Neural cell (in vitro differentiated cells): Measurements from ENCODE around the gene SLC6A3. TPM values are rescaled to one million over a fixed set of nuclear protein-coding genes. Genes with fewer than 3 reads are reported as not detected.

Experiments
- H2AFZ ChIP-seq: fragments of 200-600, 300-800 bp; sonication (generic), shearing (Covaris generic); 2 replicates; pipeline ENCODE4 v1.6.0; 2014; ENCODE audit warnings: low read depth, mild to moderate bottlenecking, antibody characterized with exemption, low read length, moderate library complexity
- H3F3A ChIP-seq: fragments of 200-600 bp; shearing (Covaris generic); 2 replicates; pipeline ENCODE4 v1.6.1; 2016; ENCODE audit warnings: mild to moderate bottlenecking, moderate library complexity, mixed read lengths, antibody characterized with exemption, low read length; ENCODE audit not compliant: insufficient read depth, poor library complexity, severe bottlenecking
- H3K27ac ChIP-seq: fragments of 200-600, 300-800 bp; sonication (generic), shearing (Covaris generic); 2 replicates; pipeline ENCODE4 v1.5.1; 2014; ENCODE audit warnings: mild to moderate bottlenecking, low read length, moderate library complexity
- H3K27me3 ChIP-seq: fragments of 300-800, 200-600 bp; sonication (generic), shearing (Covaris generic); 2 replicates; pipeline ENCODE4 v1.6.0; 2014; ENCODE audit warnings: mild to moderate bottlenecking, low read depth, low read length, moderate library complexity; ENCODE audit not compliant: insufficient read depth
- H3K36me3 ChIP-seq: fragments of 300-800, 200-600 bp; sonication (generic), shearing (Covaris generic); 2 replicates; pipeline ENCODE4 v1.5.1; 2014; ENCODE audit warnings: mild to moderate bottlenecking, antibody characterized with exemption, low read length, moderate library complexity; ENCODE audit not compliant: insufficient read depth
- H3K4me2 ChIP-seq: fragments of 300-800, 200-600 bp; sonication (generic), shearing (Covaris generic); 2 replicates; pipeline ENCODE4 v1.6.0; 2014; ENCODE audit warnings: mild to moderate bottlenecking, low read length
- H3K4me3 ChIP-seq: fragments of 300-800, 200-600 bp; sonication (generic), shearing (Covaris generic); 2 replicates; pipeline ENCODE4 v1.5.1; 2014; ENCODE audit warnings: mild to moderate bottlenecking, low read length, moderate library complexity
- H3K79me2 ChIP-seq: fragments of 200-600 bp; shearing (Covaris generic); replicated peaks from 2 replicates; pipeline ENCODE4 v1.6.0; 2014; ENCODE audit warnings: mild to moderate bottlenecking, low read length, moderate library complexity; ENCODE audit not compliant: insufficient read depth
- H3K9ac ChIP-seq: fragments of 300-800, 200-600 bp; sonication (generic), shearing (Covaris generic); 2 replicates; pipeline ENCODE4 v1.6.1; 2016; ENCODE audit warnings: mild to moderate bottlenecking, low read length, mixed read lengths
- H3K9me2 ChIP-seq: fragments of 200-600 bp; shearing (Covaris generic); 2 replicates; pipeline ENCODE4 v1.6.1; 2016; ENCODE audit warnings: mild to moderate bottlenecking, low read length, mixed read lengths; ENCODE audit not compliant: insufficient read depth
- H3K9me3 ChIP-seq: fragments of 200-600, 300-800 bp; sonication (generic), shearing (Covaris generic); 2 replicates; pipeline ENCODE4 v1.6.1; 2016; ENCODE audit warnings: mild to moderate bottlenecking, mixed run types, low read length, moderate library complexity, mixed read lengths
- H4K20me1 ChIP-seq: fragments of 200-600 bp; shearing (Covaris generic); 2 replicates; pipeline ENCODE4 v1.6.1; 2016; ENCODE audit warnings: mild to moderate bottlenecking, mixed run types; ENCODE audit not compliant: insufficient read depth
- EP300 ChIP-seq: fragments of 450-650 bp; conservative IDR thresholded peaks from 2 replicates; pipeline ENCODE4 v1.6.1; 2014; ENCODE audit warnings: antibody characterized with exemption, mild to moderate bottlenecking, moderate library complexity; ENCODE audit not compliant: poor library complexity, severe bottlenecking
- EZH2 ChIP-seq: fragments of 200-600, 300-800 bp; shearing (Covaris generic), sonication (generic); IDR thresholded peaks from 2 replicates; pipeline ENCODE4 v1.6.1; 2014; ENCODE audit warnings: antibody characterized with exemption, low read length, borderline replicate concordance, mild to moderate bottlenecking; ENCODE audit not compliant: insufficient read depth, poor library complexity, severe bottlenecking
- POLR2AphosphoS5 ChIP-seq: IDR thresholded peaks from 2 replicates; pipeline ENCODE4 v1.6.1; 2012
- RAD21 ChIP-seq: fragments of 450-650 bp; conservative IDR thresholded peaks from 2 replicates; pipeline ENCODE4 v1.6.1; 2014; ENCODE audit warnings: antibody characterized with exemption, mild to moderate bottlenecking, moderate library complexity
- REST ChIP-seq: IDR thresholded peaks from 2 replicates; pipeline ENCODE4 v1.6.1; 2012; ENCODE audit warnings: borderline replicate concordance
- TAF1 ChIP-seq: IDR thresholded peaks from 2 replicates; pipeline ENCODE4 v1.6.1; 2012; ENCODE audit warnings: low read depth
- polyA plus RNA-seq: library from polyadenylated mRNA; depleted of rRNA; stranded (reverse); fragments of >200 nt; gene quantifications from 2 replicates; pipeline ENCODE4 v1.2.3, GENCODE V29; 2014
- TF ChIP-seq, protein P1 (sequence below): fragments of 450-650 bp; IDR thresholded peaks from 2 replicates; pipeline ENCODE4 v1.5.1; 2014; ENCODE audit warnings: antibody characterized with exemption, mild to moderate bottlenecking, moderate library complexity; ENCODE audit not compliant: poor library complexity, severe bottlenecking

The SLC6A3 gene
- polyA plus RNA-seq, 1 donor from 2014 or later, result 0.77 TPM

- Histone ChIP-seq H3K79me2 (no peaks in the 10 kb centered on the region), H3F3A (no peaks in the 10 kb centered on the region), H3K9me3 (no peaks in the 10 kb centered on the region), H3K9ac (no peak overlapping the region), H2AFZ (no peak overlapping the region), H3K27ac (no peak overlapping the region), H3K9me2 (no peaks in the 10 kb centered on the region), H3K4me2 (no peak overlapping the region), H4K20me1 (no peaks in the 10 kb centered on the region), H3K36me3 (no peaks in the 10 kb centered on the region), H3K27me3 (no peaks in the 10 kb centered on the region), H3K4me3 (no peak overlapping the region)
- TF ChIP-seq, protein P1, sequence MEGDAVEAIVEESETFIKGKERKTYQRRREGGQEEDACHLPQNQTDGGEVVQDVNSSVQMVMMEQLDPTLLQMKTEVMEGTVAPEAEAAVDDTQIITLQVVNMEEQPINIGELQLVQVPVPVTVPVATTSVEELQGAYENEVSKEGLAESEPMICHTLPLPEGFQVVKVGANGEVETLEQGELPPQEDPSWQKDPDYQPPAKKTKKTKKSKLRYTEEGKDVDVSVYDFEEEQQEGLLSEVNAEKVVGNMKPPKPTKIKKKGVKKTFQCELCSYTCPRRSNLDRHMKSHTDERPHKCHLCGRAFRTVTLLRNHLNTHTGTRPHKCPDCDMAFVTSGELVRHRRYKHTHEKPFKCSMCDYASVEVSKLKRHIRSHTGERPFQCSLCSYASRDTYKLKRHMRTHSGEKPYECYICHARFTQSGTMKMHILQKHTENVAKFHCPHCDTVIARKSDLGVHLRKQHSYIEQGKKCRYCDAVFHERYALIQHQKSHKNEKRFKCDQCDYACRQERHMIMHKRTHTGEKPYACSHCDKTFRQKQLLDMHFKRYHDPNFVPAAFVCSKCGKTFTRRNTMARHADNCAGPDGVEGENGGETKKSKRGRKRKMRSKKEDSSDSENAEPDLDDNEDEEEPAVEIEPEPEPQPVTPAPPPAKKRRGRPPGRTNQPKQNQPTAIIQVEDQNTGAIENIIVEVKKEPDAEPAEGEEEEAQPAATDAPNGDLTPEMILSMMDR, result no peak
- TF ChIP-seq TAF1 (no peak), EZH2 (no peak)
These were observed 81.0 kb downstream of the SLC6A3 start for GRCh38 chr5:1364211-1364610.

DNA sequence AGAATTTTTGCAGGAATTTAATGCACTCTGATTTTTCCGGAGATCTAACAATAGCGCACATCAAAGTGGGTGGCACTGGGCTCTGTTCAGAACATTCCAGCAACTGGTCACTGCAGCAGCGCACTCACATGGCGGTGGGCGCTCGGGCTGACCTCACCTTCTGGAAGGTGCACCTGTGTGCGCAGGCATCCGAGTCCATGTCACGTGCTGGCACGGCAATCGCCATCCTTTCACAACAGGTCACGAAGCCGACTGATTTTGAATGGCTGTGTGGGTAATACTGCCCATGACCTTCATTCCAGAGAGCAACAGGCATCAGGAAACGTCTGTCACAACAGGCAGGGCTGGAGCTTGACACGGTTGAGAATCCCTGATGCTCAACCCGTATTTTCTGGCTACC is 81.7 kb downstream of the SLC6A3 start:
- Histone ChIP-seq H3K36me3 (no peaks in the 10 kb centered on the region), H3K9ac (no peak overlapping the region), H2AFZ (no peak overlapping the region), H3F3A (no peaks in the 10 kb centered on the region), H3K4me2 (no peak overlapping the region), H3K27ac (no peak overlapping the region), H3K79me2 (no peaks in the 10 kb centered on the region), H3K4me3 (no peak overlapping the region), H3K9me2 (no peaks in the 10 kb centered on the region), H3K9me3 (no peaks in the 10 kb centered on the region), H3K27me3 (no peaks in the 10 kb centered on the region), H4K20me1 (no peaks in the 10 kb centered on the region)
- TF ChIP-seq POLR2AphosphoS5, result no peak
- no peak for TF ChIP-seq EP300
- TF ChIP-seq EZH2, result no peak
- TF ChIP-seq, protein P1, result no peak
- TF ChIP-seq REST, result no peak
- TF ChIP-seq RAD21, result no peak
